Thyroid gland (tissue), 4 donors: Measurements from ENCODE around the gene SLC50A1. TPM values are rescaled to one million over a fixed set of nuclear protein-coding genes. Genes with fewer than 3 reads are reported as not detected.
"Not testable (repeated sequence)": the region's sequence is repeated elsewhere in the genome, so short reads cannot be mapped to it uniquely, and the experiment has no call there.

Experiments used
- DNase-seq, 2 donors: peaks; one replicate each; pipeline ENCODE4 v3.0.0-alpha.2; 2019
- H3K27ac ChIP-seq, 3 donors: fragments of 200-600 bp; sonication (generic); 1 replicate in 2 of 3; 2 replicates in 1 of 3; pipeline ENCODE4 v1.5.1; 2016 to 2019; ENCODE audit warnings: mild to moderate bottlenecking in 1 of 3, moderate library complexity in 1 of 3
- H3K27me3 ChIP-seq: fragments of 200-600 bp; sonication (generic); one replicate; pipeline ENCODE4 v1.5.1; 2019
- H3K36me3 ChIP-seq, 2 donors: fragments of 200-600 bp; sonication (generic); one replicate each; pipeline ENCODE4 v1.5.1; 2016 to 2019
- H3K4me1 ChIP-seq, 2 donors: fragments of 200-600 bp; sonication (generic); one replicate each; pipeline ENCODE4 v1.5.1; 2017 to 2019
- H3K4me3 ChIP-seq, 3 donors: fragments of 200-600 bp; sonication (generic); replicated peaks in 1 of 3; 1 replicate in 2 of 3; 2 replicates in 1 of 3; pipeline ENCODE4 v1.5.1; 2016; ENCODE audit warnings: mild to moderate bottlenecking in 1 of 3
- H3K9me3 ChIP-seq: fragments of 200-600 bp; sonication (generic); one replicate; pipeline ENCODE4 v1.5.1; 2017
- POLR2A ChIP-seq, 2 donors: fragments of 450-650 bp; IDR thresholded peaks; one replicate each; pipeline ENCODE4 v1.6.1; 2017; ENCODE audit warnings: antibody characterized with exemption in 2 of 2, mild to moderate bottlenecking in 2 of 2, moderate library complexity in 1 of 2
- WGBS, 2 donors: methylation state at CpG; one replicate each; pipeline ENCODE4 v1.1.5; 2017; 5-methylcytosine and 5-hydroxymethylcytosine counted together
- intact Hi-C: fragments of 100-400 bp; cut with DNase I; formaldehyde crosslinking; loops from one replicate; pipeline ENCODE4 v1.15.1; 2023
- total RNA-seq, 4 donors: library from RNA; depleted of rRNA; stranded (reverse); fragments of >200 nt; gene quantifications; one replicate each; pipeline ENCODE4 v1.2.3, GENCODE V29; 2016
- TF ChIP-seq, protein P1 (sequence below), 6 experiments: fragments of 200-600 bp in 3 of 6; fragments of 450-650 bp in 3 of 6; sonication (generic) in 3 of 6; IDR thresholded peaks; one replicate each; pipeline ENCODE4 v1.5.1; 2016 to 2019; ENCODE audit warnings: antibody characterized with exemption in 6 of 6, mild to moderate bottlenecking in 2 of 6, inconsistent platforms in 1 of 6, moderate library complexity in 1 of 6

The SLC50A1 gene
- total RNA-seq, 4 donors from 2014 or later: 30.9 to 42.2 (median 32.7) TPM

DNA sequence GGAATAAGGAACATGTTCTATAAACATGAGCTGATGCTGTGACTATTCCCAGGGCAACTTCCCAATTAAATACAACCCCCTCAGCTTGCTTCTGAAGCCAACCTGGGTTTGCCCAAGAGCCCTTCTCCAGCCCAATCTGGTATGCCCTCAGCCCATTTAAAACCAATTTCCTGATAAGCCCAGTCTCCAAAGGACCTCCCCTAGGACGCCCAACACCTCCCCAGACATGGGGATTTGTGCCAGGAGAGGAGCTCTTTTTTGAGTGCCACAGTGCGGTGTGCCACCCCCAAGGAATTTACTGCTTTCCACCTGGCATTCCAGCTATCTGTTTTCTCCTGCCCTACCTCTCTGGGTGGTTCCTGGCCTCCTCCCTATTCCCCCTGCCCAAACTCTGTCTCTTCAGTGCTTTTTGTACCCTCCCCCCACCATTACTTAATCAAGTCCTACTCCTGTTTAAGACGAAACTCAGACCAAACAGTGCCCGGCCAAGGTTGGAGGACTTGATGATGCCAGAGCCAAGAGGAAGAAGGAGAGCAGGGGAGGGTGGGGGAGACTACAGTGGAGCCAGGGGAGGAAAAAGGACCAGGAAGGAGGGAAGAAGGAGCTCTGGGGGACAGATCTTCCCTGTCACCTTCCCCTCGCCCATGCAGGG lies 19.4 kb upstream of the SLC50A1 start:
- no peak overlapping the region for H3K27ac ChIP-seq

DNA sequence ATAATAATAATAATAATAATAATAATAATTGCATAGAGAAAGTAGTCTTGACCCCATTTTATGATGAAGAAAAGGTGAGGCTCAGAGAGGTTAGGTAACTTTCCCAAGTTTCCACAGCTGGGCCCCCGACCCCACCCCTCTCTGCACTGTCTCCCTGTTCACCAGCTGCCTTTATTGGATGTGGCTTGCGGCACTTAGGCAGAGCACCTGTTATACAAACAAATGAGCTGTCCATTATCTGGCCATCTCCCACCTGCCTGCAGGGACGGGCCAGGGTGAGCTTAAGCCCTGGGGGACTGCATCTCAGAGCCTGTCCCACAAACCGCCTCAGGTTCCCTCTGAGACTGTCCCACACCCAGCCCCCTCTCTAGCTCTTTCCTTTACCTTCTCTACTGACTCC lies 18.0 kb upstream of the SLC50A1 start:
- H3K36me3 ChIP-seq: no peaks in the 10 kb centered on the region
- no peak for DNase-seq
- TF ChIP-seq POLR2A (IDR thresholded peaks at IDR 0.05): no peak
- TF ChIP-seq, protein P1, sequence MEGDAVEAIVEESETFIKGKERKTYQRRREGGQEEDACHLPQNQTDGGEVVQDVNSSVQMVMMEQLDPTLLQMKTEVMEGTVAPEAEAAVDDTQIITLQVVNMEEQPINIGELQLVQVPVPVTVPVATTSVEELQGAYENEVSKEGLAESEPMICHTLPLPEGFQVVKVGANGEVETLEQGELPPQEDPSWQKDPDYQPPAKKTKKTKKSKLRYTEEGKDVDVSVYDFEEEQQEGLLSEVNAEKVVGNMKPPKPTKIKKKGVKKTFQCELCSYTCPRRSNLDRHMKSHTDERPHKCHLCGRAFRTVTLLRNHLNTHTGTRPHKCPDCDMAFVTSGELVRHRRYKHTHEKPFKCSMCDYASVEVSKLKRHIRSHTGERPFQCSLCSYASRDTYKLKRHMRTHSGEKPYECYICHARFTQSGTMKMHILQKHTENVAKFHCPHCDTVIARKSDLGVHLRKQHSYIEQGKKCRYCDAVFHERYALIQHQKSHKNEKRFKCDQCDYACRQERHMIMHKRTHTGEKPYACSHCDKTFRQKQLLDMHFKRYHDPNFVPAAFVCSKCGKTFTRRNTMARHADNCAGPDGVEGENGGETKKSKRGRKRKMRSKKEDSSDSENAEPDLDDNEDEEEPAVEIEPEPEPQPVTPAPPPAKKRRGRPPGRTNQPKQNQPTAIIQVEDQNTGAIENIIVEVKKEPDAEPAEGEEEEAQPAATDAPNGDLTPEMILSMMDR (IDR thresholded peaks at IDR 0.05): no peak
- intact Hi-C loops: no loop called here
- H3K4me1 ChIP-seq: no peaks in the 10 kb centered on the region
- no peak overlapping the region for H3K4me3 ChIP-seq
- H3K27me3 ChIP-seq: no peaks in the 10 kb centered on the region
- no peaks in the 10 kb centered on the region for H3K9me3 ChIP-seq
- H3K27ac ChIP-seq: no peak overlapping the region
- 52 to 67% methylated on average over 4 of the region's 4 CpGs for WGBS, 2 donors

More for the DNA sequence above, 19.4 kb upstream of the SLC50A1 start:
- H3K9me3 ChIP-seq: no peaks in the 10 kb centered on the region
- H3K27me3 ChIP-seq: no peaks in the 10 kb centered on the region
- 39 to 52% methylated on average over 5 of the region's 5 CpGs for WGBS, 2 donors
- no peak overlapping the region for H3K4me3 ChIP-seq
- no peaks in the 10 kb centered on the region for H3K4me1 ChIP-seq
- intact Hi-C loops: no loop called here
- no peak for TF ChIP-seq POLR2A (IDR thresholded peaks at IDR 0.05)
- TF ChIP-seq, protein P1 (IDR thresholded peaks at IDR 0.05): no peak
- no peaks in the 10 kb centered on the region for H3K36me3 ChIP-seq
- DNase-seq: peak in 1 of 2 donors; percentile 44

DNA sequence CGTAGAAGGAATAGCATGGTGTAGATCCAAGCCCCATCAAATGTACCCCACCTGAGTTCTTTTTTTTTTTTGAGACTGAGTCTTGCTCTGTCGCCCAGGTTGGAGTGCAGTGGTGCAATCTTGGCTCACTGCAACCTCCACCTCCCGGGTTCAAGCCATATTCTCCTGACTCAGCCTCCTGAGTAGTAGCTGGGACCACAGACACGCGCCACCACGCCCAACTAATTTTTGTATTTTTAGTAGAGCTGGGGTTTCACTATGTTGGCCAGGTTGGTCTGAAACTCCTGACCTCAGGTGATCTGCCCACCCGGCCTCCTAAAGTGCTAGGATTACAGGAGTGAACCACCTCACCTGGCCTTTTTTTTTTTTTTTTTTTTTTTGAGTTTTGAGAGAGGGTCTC lies 17.6 kb upstream of the SLC50A1 start:
- 86 to 87% methylated on average over 7 of the region's 7 CpGs for WGBS, 2 donors
- intact Hi-C loops, H3K4me3 ChIP-seq, H3K27ac ChIP-seq, DNase-seq, H3K4me1 ChIP-seq, H3K27me3 ChIP-seq, H3K9me3 ChIP-seq, H3K36me3 ChIP-seq: not testable (repeated sequence)

DNA sequence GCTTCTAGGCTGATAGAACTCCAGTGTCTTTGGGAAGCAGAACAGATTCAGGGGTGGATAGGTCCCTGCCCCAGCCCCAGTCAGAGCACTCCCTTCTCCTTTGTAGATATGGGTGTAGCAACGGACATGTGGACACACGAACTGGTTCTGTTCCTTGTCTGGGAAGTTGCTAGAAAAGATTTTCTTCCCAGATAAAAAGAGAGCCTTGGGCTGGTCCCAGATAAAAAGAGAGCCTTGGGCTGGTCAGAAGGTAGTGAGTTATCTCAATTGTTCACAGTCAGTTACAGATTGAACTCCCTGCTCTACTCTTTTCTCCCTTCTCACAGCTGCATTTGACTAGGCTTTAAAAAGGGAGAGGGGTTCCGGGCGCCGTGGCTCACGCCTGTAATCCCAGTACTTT lies 15.4 kb upstream of the SLC50A1 start:
- Histone ChIP-seq H3K36me3 (no peaks in the 10 kb centered on the region), H3K27ac (no peak overlapping the region), H3K4me1 (peaks cover 0 to under 1% of the 10 kb centered on the region in 2 donors), H3K4me3 (no peak overlapping the region), H3K9me3 (no peaks in the 10 kb centered on the region), H3K27me3 (no peaks in the 10 kb centered on the region)
- DNase-seq: no peak
- 73 to 83% methylated on average over 6 of the region's 6 CpGs for WGBS, 2 donors
- no peak for TF ChIP-seq POLR2A (IDR thresholded peaks at IDR 0.05)
- TF ChIP-seq, protein P1 (IDR thresholded peaks at IDR 0.05): no peak
- intact Hi-C loops: no loop called here

DNA sequence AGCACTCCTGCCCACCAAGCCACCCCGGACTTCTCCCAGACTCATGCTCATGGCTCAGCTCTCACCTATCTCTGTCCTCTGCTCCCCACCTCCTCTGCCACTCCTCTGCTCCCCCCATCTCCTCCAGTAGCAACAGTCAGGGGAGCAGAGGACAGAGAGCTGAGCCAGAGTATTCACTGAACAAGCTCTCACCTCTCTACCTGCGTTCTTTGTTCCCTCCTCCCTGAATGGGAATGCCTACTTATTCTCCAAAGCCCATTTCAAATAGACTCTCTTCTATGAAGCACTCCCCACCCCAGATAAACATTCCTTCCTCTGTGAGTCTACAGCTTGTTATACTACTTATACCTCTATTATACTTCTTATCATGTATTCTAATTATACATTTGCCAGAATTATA lies 14.4 kb upstream of the SLC50A1 start:
- H3K4me1 ChIP-seq: peaks cover 8 to 10% of the 10 kb centered on the region in 2 donors

More for the DNA sequence above, 14.4 kb upstream of the SLC50A1 start:
- H3K27me3 ChIP-seq: no peaks in the 10 kb centered on the region
- DNase-seq: no peak
- H3K36me3 ChIP-seq: no peaks in the 10 kb centered on the region
- H3K4me3 ChIP-seq: no peak overlapping the region
- intact Hi-C loops: no loop called here
- no peak overlapping the region for H3K27ac ChIP-seq
- TF ChIP-seq, protein P1 (IDR thresholded peaks at IDR 0.05): no peak
- TF ChIP-seq POLR2A (IDR thresholded peaks at IDR 0.05): no peak
- WGBS, 2 donors: 56 to 70% methylated on average over 2 of the region's 2 CpGs
- H3K9me3 ChIP-seq: no peaks in the 10 kb centered on the region
